Effector CD4-positive, alpha-beta T cell (primary cell): ENCODE results near the gene CCDC167.

Experiments
- DNase-seq: peaks from one replicate; pipeline ENCODE4 v3.0.0-alpha.2; 2020
- total RNA-seq: gene quantifications from one replicate; lab custom pipeline; 2026; lab: John Stamatoyannopoulos, UW

CCDC167 gene
- 7.7 reads per million, percentile 27 among the genes with 10 or more reads in this experiment for total RNA-seq

DNA sequence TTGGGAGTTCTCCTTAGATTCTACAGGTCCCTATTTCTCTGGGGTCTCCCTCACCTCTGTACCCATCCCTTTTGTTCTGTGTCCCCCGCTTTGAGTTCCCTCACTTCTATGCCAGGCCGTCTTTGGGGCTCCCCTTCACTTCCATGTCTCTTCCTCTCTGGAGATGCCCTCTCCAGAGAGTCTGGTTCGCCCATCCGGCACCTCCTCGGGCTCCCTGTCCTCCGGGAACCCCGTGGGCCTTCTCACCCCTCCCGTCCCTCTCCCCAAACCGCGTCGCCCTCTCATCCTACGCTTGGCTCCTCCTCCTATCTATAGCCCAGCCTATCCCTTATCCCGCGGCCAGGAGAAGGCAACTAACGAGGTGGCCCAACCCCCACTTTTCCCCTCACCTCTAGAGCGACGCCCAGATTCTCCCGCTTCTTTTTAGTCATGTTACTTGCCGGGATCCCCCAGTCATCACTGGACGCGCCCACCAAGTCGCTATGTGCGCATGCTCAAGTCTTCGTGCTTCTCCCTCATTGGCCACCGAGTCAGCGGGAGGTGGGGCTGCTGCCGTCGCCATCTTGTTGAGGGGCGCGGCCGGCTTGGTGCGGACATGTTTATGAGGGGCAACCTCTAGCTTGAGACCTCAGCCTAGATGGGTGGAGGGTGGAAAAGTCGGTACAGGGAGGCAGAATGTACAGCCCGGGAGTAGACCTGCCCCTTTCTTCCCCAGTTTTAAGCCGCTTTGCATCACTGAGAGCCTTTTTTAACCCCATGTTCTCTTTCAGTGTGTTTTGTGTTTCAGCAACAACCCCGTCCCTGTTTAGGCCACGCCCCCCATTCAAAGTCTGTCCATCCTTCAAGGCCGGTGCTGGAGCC, at the start of gene CCDC167:
CCDC167 (minus strand) TSS at position 461 of the 861 bp plus-strand sequence; CDS start at position 431, 30 bp downstream.
- peak; percentile 95 for DNase-seq

DNA sequence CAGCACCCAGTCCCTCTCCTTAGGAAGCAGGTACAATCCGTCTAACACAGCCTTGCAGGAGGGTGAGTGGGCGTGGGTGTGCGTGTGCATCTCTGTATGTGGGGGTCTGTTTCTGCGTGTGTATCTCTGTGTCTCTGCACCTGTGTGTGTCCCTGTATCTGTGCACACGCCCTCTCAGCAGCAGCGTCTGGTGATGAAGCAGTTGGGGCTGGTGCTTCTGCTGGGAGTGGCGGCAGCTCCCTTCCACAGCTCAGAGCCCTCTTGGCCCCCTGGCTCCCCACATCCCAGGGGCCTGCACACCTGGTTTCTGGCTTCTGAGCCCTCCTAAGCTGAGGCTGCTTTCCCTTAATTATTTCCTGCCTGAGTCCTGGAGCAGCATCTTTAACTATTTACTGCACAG, 49.5 kb upstream of the CCDC167 start:
- DNase-seq = no peak

DNA sequence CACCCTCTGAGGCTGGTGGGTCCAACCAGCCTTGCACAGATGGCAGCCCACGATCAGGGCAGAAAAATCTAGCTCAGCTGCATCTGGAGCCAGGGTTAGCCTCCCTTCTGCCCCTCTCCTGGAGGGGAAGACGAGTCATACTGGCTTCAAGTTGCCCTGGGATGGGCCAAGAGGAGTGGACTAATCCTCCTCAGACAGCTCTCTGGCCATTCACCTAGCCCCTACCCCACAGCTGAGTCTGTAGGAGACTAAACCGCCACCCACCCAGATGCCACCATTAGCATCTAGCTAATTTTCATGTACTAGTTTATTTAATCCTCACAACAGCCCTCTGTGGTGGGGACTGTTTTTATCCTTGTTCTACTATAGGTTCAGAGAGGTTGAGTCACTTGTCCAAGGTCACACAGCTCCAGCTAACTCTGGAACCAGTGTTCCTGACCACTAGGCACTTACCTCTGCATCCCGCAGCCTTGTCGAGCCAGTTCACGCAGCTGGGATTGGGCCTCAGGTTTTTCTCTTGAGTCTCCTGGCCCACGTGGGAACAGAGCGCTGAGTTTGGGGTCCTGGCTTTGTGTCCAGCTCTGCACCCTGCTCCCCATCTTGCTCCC, 48.5 kb upstream of the CCDC167 start:
- no peak for DNase-seq

DNA sequence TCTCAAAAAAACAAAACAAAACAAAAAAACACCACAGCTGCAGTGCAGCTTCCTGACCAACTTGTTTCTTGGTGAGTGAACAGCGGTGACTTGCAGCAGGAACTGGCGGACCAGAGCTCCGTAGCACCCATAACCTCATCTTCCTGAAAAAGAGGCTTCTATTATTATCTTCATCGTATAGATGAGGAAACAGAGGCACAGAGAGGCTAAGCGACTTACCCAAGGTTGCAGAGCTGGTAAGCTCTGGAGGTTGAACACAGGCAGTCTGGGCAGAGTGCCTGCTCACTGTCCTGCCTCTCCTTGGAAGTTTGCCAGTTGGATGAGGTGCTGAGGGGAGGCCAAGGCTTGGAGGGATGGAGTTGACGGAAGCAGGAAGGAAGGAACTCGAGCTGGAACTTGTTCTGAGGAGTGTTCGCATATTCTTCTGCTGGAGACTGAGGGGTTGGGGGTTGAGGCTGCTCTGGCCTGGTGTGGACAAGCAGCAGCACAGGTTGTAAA, 47.9 kb upstream of the CCDC167 start:
- no peak for DNase-seq

DNA sequence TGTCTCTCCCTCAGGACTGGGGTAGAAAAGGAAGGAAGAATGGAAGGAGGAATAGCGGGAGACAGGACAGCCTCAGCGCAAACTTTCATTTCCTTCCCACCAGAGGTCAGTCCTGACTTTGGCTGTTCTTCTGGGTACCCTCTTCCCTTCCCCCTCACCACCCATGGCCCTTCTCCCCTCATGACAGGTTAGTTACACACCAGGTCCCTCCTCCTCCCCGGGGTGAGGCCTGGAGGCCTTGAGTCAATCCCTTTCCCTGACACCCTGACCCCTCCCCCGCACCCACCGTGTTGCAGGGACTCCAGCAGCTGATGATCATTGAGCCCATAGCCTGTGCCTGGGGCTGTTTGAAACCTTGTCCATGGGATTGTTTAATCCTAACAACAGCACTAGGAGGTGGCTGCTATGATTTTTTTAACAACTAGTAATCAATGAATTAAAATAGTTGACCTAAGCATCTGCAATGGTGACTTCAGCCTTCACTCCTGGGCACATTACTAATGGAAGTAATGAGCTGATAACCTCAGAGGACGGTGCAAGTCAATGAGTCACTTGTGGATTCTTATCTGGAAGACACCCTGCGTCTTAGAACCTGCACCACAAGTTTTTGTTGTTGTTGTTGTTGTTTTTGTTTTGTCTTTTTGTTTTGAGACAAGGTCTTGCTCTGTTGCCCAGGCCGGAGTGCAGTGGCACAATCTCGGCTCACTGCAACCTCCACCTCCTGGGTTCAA, 46.6 kb upstream of the CCDC167 start:
- no peak for DNase-seq

DNA sequence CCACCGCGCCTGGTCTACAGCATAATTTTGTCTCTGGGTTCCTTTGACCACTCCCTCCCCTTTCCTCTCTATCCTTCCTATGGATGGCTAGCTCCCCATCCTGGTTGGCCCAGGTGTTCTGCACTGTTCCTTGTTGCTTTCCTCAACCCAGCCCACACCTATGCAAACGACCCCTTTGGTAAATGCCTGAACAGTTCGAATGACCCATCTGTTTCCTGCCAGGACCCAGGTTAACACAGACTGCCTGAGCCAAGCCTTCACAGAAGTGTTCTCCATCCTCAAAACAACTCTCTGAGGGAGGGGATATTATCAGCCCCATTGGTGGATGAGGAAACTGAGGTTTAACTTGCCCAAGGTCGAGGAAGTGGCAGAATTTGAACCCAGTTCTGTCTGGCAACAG, 44.8 kb upstream of the CCDC167 start:
- DNase-seq = no peak

DNA sequence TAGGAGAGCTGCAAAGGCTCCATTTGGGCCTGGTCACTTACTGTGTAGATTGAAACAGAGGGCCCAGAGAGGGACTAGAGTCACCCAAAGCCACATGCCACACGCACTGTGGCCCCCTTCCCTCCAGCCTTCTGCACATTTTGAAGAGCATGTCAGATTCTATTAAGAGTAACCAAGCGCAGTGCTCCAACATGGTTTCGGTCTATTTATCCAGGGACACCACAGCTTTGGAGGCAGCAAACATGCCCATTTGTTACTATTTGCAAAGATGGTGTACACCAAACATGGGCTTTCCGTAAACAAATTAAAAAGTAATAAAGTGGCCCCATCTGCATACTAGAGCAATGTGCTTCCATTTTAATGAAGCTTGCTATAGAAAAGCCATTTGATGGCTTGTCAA, 43.7 kb upstream of the CCDC167 start:
- DNase-seq = no peak

DNA sequence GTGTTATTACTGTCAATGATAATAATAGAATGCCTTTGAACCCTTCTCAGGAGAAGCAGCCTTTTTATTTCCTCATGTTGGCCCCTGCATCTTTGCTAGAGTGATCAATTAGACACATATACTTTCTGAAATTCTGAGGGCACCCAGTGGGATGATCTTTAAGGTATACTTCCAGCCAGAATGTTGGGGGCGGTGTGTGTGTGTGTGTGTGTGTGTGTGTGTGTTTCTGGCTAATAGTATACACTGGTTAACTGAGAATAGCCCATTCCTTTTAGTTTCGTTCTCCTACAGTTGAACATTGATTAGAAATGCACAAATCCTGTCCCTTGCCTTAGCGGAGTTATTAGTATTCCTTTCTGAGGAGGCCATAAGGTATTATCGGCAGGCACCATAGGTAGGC, 41.7 kb upstream of the CCDC167 start:
- no peak for DNase-seq

DNA sequence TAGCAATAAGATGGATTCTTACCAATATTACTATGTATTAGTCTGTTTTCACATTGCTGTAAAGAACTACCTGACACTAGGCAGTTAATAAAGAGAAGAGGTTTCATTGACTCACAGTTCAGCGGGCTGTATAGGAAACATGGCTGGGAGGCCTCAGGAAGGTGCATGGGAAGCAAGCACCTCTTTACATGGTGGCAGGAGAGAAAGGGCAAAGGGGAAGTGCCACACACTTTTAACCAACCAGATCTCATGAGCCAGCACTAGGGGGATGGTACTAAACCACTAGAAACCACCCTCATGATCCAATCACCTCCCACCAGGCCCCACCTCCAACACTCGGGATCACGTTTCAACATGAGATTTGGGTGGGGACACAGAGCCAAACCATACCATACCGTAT, 40.7 kb upstream of the CCDC167 start:
- DNase-seq = no peak

DNA sequence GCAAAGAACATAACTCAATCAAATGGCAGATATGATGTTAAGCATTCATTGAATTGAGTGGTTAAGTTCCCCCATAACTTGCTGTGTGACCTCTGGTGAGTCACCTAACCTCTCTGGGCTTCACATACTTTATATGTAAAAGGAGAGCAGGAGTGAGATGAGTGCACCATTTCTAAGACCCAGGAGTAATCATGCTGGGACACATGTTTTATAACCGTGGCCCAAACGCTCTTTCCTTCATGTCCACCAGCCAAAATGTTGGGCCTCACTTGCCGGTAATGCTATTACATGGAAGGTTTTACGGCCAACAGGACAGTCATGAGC, 40.3 kb upstream of the CCDC167 start:
- DNase-seq = no peak

DNA sequence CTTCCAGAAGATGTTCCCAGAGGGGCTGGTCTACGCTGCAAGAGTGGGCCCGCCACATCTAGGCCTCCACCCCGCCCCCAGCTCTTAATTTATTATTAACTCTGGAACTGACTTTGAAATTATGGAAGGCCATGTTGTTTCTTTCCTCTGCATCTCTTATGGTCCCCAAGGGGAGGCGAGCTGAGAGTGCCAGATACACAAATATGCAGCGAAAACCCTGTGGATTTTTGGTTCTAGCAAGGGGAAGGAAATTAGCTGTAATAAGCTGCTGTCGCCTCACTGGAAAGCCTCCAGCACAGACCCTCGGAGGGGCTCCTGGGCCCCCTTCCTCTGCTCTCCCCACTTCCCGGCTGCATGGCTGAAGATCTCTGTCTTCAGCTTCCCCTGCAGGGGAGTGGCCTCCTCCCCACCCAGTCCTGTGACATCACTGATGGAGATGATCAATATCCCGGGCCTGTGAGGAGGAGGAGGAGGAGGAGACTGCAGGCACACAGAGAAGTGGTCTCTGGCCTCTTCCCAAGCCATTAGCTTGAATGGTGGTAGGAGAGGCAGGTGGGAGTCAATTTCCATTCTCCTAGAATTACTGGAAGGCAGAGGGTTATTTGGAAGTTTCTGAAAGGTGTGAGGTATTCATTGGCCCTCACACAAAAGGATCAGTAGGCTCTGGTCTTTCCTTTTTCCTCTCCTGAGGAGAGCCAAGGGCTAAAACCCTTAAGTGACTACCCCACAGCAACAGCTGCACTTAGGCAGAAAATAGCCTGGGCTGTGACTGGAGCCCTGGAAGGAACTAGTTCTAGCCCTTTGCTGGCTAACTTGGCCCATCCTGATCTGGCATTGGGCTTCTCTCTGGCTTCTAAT, 39.7 kb upstream of the CCDC167 start:
- no peak for DNase-seq

DNA sequence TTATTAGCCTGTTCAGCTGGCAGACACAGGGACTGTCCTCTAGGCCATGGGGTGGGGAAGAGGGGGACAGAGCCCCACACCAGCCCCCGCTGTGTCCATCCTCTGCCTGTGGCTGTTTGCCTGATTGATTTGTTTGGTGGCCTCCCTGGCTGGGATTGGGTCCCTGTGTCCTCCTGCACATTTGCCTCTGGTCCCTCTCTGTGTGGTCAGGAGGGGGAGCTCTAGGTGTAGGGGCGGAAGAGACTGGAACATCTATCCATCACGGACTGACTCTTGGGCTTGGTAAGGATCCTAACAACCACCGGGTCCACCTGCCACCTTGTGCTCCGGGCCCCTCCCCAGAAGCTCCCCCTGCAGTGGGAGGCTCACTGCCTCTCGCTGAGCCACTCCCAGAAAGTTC, 38.4 kb upstream of the CCDC167 start:
- DNase-seq = no peak

DNA sequence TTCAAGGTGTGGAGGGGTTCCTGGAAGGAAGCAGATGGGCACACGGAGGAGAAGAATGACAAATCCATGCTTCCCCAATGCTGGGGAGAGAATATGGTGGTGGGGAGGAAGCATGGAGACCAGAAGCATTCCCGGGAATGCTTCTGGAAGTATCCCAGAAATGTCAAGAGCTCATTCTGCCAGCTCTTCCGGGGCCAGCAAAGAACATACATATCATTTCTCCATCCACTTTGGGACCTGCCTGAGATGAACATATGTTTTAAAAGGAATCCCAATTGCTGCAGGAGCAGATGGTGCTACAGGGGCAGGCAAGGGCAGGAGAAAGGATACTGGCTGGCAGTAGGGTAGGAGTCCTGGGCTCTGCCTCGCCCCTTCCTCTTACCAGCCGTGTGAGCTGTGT, 37.9 kb upstream of the CCDC167 start:
- DNase-seq = no peak

DNA sequence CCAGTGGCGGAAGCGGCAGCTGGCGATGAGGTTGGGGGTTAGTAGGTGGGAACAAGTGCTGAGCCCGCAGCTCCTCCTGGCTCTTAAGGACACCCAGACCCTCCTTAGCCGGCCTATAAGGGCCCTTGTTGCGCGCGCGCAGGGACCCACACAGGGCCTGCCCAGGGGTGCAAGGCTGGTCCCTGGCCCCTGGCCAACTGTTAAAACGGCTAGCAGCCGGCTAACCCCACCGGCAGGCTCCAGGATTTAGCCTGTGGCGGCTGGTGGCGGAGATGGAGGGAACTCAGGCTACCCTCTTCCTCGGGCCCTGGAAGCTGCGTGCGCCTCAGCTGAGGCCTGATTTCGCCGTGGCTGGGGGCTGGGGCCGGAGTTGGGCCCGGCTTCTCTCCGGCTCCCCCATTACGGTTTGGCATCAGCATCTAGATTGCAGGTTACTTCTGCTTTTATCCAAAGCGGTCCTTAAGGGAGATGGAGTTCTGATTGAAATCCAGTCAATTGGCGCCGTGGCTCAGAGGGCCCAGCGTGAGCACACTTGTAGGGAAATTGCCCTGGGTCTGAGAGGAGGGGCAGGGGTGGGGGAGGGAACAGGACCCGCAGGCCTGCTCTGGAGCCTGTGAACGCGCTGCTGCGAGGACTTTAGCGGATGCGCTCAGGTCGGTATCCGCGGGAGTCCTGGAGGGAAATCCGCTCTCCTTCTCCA, 36.9 kb upstream of the CCDC167 start:
- no peak for DNase-seq

DNA sequence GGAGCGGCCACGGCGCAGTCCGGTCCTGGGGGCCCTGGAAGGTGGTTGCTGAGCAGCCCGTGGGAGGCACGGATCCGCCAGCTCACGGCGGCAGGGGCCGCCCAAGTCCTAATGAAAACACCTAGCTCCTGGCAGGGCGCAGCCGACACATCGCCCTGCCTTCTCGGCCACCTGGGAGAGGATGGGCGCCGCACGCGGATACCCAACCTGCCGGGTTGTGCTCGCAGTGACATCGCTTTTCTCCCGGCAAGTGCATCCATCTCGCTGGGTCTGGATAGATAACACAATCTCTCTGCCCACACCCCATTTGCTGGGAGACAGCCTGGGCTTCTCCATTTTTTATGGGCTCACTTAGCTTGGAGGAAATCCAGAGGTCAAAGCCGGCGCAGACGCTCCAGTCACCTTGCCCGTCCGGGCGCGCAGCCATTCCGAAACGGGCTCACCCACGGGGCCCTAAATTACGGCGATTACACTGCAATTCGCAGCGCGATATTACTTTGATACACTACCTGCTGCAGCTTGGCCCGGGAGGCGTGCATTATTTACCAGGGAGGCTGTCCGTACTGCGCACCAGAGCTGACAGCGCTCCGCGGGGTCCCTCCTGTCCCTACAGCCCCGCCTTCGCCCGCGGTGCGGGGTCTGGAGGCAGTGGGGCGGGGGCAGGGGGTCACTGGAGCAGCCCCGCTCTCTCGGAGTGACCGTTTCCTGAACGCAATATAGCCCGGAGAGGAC, 36.2 kb upstream of the CCDC167 start:
- DNase-seq = no peak

DNA sequence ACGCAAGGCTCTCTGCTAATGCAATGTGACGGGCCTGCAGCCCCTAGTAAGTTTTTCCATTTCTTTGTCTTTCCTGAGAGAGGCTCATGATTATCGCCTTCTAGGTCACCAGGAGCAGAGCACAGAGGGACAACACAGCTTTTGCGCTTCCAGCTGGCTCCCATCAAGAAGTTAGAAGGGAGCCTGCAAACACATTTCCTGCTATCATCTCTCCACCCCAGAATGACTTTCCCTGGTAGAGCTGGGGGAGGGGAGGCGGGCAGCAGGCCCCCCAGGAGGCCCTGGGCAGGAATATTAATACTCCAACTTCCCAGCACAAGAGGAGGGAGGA, 35.7 kb upstream of the CCDC167 start:
- no peak for DNase-seq

DNA sequence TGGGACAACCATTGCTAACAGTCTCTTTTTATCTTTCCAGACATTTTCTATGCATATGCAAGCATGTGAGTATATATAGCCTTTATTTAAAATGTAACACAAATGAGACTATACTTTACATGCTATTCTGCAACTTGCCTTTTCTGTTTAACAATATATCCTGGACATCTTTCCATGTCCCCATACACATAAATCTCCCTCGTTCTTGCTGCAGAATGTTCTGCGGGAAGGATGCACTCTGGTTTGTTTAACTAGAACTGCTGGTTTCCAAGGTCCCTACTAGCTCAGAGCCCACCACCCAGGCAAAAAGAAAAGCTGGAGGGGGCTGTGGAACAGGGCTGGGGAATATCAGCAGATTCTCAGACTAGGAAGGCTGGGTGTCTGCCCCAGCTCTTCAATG, 35.2 kb upstream of the CCDC167 start:
- DNase-seq = no peak

DNA sequence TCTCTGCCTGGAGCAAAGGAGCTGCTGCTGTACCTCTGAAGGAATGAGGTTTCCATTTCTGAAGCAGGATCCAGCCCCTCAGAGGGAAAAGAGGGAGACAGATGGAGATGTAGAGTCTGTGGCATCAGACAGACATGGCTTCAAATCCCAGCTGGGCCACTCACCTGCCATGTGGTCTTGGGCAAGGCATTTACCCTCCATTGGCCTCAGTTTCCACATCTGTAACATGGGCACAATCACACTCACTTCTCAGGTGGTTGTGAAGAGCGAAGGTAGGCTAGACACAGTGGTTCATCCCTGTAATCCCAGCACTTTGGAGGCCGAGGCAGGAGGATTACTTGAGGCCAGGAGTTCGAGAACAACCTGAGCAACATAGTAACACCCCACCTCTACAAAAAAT, 32.4 kb upstream of the CCDC167 start:
- no peak for DNase-seq

DNA sequence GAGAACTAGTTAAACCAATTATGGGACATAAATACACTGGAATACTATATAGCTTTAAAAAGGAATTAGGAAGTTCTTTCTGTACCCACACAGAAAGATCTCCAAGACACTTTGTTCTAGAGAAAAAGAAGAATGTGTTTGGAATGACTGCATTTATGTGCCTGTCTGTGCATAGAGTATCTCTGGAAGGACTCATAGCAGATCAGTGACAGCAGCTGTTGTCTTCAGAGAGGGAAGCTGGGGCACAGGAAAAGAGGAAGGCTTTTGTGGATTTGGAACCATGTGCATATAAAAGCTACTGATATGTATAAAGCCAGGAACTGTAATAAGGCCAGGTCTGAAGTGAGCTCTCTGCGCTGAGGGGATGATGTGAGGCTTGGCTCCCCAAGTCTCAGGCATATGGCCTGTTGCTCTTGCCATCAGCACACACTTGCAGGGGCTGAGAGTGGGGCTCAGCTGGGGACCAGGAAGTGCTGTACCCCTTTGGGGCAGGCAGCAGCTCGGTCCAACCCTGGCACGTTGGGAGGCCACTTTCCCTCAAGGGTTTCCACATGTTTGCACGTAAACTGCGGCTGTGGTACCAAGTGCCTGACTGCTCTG, 31.8 kb upstream of the CCDC167 start:
- DNase-seq = no peak

DNA sequence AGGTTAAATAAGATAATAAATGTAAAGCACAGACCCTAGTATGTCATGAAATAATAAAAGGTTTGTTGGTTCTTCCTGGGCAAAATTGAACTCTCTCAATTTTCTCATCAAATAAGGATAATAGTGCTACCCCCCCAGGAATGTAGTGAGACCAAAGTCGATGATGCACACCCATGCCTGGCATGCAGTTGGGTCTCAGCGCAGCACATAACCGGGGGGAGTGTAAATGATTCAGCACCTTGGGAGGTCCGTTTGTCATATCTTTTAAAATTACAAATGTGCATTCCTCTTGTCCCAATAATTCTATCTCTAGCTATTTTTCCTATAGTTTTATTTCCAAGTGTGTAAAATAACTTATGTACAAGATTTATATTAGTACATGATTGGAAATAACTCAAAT, 31.3 kb upstream of the CCDC167 start:
- no peak for DNase-seq

DNA sequence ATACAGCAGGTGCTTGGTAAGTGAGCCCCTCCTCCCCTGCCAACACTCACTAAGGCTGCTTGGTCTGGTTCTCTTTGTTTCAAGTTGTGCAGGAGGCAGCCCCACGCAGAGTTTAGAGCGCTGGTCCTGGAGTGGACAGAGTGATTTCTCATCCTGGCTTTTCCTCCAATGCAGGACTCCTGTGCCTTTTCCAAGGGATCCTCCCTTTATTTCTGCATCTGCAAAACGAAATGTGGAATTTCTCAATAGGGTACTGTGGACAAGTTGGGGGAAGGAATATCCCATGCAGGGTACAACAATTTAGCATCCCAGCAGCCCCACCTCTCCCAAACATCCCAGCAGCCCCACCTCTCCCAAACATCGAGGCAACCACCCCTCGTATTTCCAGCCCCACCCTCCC, 30.6 kb upstream of the CCDC167 start:
- DNase-seq = no peak
